OCI-LY3 (cell line): ENCODE results near the gene TFEC.

Experiments
- H2AFZ ChIP-seq: fragments of 200-600, 300-600 bp; shearing (Covaris generic); 2 replicates; pipeline ENCODE4 v1.6.0; 2014; ENCODE audit warnings: antibody characterized with exemption, low read depth, low read length
- H3K27ac ChIP-seq: fragments of 200-600, 300-600 bp; sonication (generic); 2 replicates; pipeline ENCODE4 v1.5.1; 2014; ENCODE audit warnings: mild to moderate bottlenecking, low read length, moderate library complexity, mixed read lengths
- H3K27me3 ChIP-seq: fragments of 200-600, 300-600 bp; sonication (generic); 2 replicates; pipeline ENCODE4 v1.6.1; 2014; ENCODE audit warnings: low read depth, low read length, mixed read lengths
- H3K36me3 ChIP-seq: fragments of 200-600, 300-600 bp; sonication (generic); replicated peaks from 2 replicates; pipeline ENCODE3; 2014; ENCODE audit warnings: low read depth, low read length, mixed read lengths
- H3K4me1 ChIP-seq: fragments of 300-600, 200-600 bp; sonication (generic); 2 replicates; pipeline ENCODE4 v1.6.1; 2014; ENCODE audit warnings: low read length, mixed read lengths
- H3K4me2 ChIP-seq: fragments of 200-600, 300-600 bp; sonication (generic); 2 replicates; pipeline ENCODE4 v1.6.1; 2014; ENCODE audit warnings: low read length, mixed read lengths
- H3K4me3 ChIP-seq: fragments of 300-600, 200-600 bp; sonication (generic); 2 replicates; pipeline ENCODE4 v1.5.1; 2014; ENCODE audit warnings: antibody characterized with exemption, mild to moderate bottlenecking, low read length, moderate library complexity
- H3K79me2 ChIP-seq: fragments of 300-600, 200-600 bp; shearing (Covaris generic); 2 replicates; pipeline ENCODE4 v1.6.1; 2014; ENCODE audit warnings: mild to moderate bottlenecking, low read length, mixed read lengths
- H3K9ac ChIP-seq: fragments of 300-600, 200-600 bp; shearing (Covaris generic); 2 replicates; pipeline ENCODE4 v1.6.0; 2014; ENCODE audit warnings: mild to moderate bottlenecking, low read length, moderate library complexity
- H3K9me3 ChIP-seq: fragments of 200-600, 300-600 bp; shearing (Covaris generic); 2 replicates; pipeline ENCODE4 v1.6.1; 2014; ENCODE audit warnings: low read length, mixed read lengths; ENCODE audit not compliant: insufficient read depth
- H4K20me1 ChIP-seq: fragments of 200-600, 300-600 bp; sonication (generic); 2 replicates; pipeline ENCODE4 v1.6.1; 2016; ENCODE audit warnings: low read length, mixed read lengths; ENCODE audit not compliant: insufficient read depth
- CTCF ChIP-seq: fragments of 200-600, 300-600 bp; sonication (generic); IDR thresholded peaks from 2 replicates; pipeline ENCODE4 v1.5.1; 2014; ENCODE audit warnings: antibody characterized with exemption, low read length, low read depth
- EZH2phosphoT487 ChIP-seq: fragments of 200-600 bp; shearing (Covaris generic); IDR thresholded peaks from 2 replicates; pipeline ENCODE4 v1.6.1; 2018; ENCODE audit warnings: antibody characterized with exemption, mixed run types, low read depth

TFEC gene, protein sequence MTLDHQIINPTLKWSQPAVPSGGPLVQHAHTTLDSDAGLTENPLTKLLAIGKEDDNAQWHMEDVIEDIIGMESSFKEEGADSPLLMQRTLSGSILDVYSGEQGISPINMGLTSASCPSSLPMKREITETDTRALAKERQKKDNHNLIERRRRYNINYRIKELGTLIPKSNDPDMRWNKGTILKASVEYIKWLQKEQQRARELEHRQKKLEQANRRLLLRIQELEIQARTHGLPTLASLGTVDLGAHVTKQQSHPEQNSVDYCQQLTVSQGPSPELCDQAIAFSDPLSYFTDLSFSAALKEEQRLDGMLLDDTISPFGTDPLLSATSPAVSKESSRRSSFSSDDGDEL

GRCh38 chr7:116030651-116031276 lies at the start of gene TFEC:
Gene TFEC (minus strand): TSS chr7:116030763. CDS start chr7:115984441, 46,322 bp downstream.
- Histone ChIP-seq H3K9ac (no peak within 1 kb of the TSS), H3K27ac (peak within 1 kb of the TSS; percentile 70), H3K9me3 (no peaks in the 10 kb centered on the region), H3K4me2 (peak within 1 kb of the TSS; percentile 25), H3K36me3 (peaks cover 60% of the 10 kb centered on the region), H3K4me3 (no peak within 1 kb of the TSS), H4K20me1 (peaks cover 81% of the 10 kb centered on the region), H2AFZ (no peak within 1 kb of the TSS), H3K79me2 (peaks cover 79% of the 10 kb centered on the region), H3K27me3 (no peaks in the 10 kb centered on the region), H3K4me1 (peaks cover 56% of the 10 kb centered on the region)
- TF ChIP-seq EZH2phosphoT487, result no peak
- no peak for TF ChIP-seq CTCF

DNA sequence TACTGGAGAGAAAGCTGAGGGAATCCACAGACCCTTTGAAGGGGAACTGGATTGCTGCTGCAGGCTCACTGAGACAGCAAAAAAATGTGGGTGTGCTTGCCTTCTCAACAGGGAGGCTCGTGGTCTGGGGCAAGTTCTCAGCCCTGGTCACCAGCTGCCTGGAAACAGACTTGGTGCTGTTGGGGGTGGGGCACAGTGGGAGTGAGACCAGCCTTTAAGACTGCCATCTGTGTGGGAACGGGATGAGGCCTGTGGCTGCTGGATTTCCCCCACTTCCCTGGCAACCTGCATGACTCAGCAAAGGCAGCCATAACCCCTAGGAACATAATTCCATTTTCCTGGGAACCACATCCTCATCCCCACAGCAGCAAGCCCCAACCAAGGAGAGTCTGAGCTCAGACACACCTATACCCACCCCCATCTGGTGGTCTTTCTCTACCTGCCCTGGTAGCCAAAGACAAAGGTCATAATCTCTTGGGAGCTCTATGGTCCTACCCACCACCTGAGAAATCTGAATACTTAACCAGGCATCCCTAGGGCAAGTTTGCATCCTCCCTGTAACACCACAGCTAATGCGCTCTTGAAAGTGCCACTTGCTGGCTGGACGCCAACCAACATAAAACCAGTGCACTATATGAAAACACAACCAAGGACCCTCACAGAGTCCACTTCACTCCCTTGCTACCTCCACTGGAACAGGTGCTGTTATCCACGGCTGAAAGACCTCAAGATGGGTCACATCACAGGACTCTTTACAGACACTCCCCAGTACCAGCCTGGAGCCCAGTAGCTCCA lies 45.0 kb upstream of the TFEC start:
- no peak overlapping the region for H3K4me3 ChIP-seq
- no peaks in the 10 kb centered on the region for H3K9me3 ChIP-seq
- H2AFZ ChIP-seq, result no peak overlapping the region
- peaks cover 53% of the 10 kb centered on the region for H3K36me3 ChIP-seq
- peaks cover 100% of the 10 kb centered on the region for H3K79me2 ChIP-seq
- H3K4me1 ChIP-seq, result peaks cover 46% of the 10 kb centered on the region
- no peaks in the 10 kb centered on the region for H3K27me3 ChIP-seq
- TF ChIP-seq EZH2phosphoT487 (no peak), CTCF (no peak)
- peak overlapping the region; percentile 49 for H3K27ac ChIP-seq
- no peak overlapping the region for H3K4me2 ChIP-seq
- no peak overlapping the region for H3K9ac ChIP-seq
- peaks cover 95% of the 10 kb centered on the region for H4K20me1 ChIP-seq

DNA sequence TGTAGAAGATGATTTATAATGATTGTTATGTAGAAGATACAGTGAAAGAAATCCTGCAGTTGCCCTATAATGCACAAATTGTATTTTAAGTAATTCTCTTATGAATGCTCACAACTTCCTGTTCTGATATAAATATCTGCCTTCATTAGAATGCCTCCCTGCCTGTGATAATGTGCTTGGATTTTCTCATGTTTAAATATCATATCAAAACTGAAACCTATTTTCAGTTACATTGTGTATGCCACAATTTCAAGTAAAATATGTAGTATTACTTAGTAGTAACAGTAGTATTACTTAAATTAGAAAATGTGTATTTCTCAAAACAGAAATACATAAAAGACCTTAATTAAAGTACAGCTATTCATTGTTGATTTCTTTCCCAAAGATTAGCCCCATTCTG lies 41.1 kb upstream of the TFEC start:
- Histone ChIP-seq H3K4me1 (peaks cover 43% of the 10 kb centered on the region), H3K9me3 (no peaks in the 10 kb centered on the region), H3K27me3 (no peaks in the 10 kb centered on the region), H3K27ac (peak overlapping the region; percentile 0; the same call in 1 of the 2 replicates), H3K9ac (no peak overlapping the region), H3K4me2 (no peak overlapping the region), H3K4me3 (no peak overlapping the region), H3K36me3 (peaks cover 60% of the 10 kb centered on the region), H4K20me1 (peaks cover 77% of the 10 kb centered on the region), H2AFZ (no peak overlapping the region), H3K79me2 (peaks cover 91% of the 10 kb centered on the region)
- no peak for TF ChIP-seq EZH2phosphoT487
- no peak for TF ChIP-seq CTCF

DNA sequence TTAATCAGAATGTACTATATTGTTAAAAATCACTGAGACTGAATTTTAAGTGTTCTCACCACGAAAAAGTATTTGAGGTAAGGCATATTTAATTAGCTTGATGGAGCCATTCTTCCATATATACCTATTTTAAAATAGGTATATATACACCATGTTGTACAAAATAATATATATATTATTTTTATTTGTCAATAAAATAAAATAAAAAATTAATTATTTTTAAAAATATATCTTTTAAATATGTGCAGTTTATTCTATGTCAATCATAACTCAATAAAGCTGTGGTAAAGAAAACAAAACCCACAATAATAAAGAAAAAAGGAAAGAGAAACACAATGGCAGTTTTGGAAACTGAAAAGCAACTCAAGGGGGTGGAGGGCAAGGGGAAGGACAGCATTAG lies 33.6 kb upstream of the TFEC start:
- Histone ChIP-seq H3K27ac (no peak overlapping the region), H4K20me1 (peaks cover 55% of the 10 kb centered on the region), H3K9me3 (no peaks in the 10 kb centered on the region), H3K79me2 (peaks cover 79% of the 10 kb centered on the region), H3K4me1 (no peaks in the 10 kb centered on the region), H3K4me2 (no peak overlapping the region), H2AFZ (no peak overlapping the region), H3K36me3 (peaks cover 72% of the 10 kb centered on the region), H3K27me3 (no peaks in the 10 kb centered on the region), H3K4me3 (no peak overlapping the region), H3K9ac (no peak overlapping the region)
- TF ChIP-seq CTCF (no peak), EZH2phosphoT487 (no peak)
